ENCODE measurements around the gene STRAP.
"Not testable (repeated sequence)": the region's sequence is repeated elsewhere in the genome, so short reads cannot be mapped to it uniquely, and the experiment has no call there.

GRCh38 chr12:15943519-15943918, 61.3 kb downstream of the STRAP start:
- not testable (repeated sequence) for TF ChIP-seq POLR2A, CTCF (IDR thresholded peaks at IDR 0.05)

Measured in tibial nerve (tissue), 3 donors.